Prostate gland (tissue), 2 donors: ENCODE data around the gene ARHGAP19.

Experiments used
- POLR2A ChIP-seq: fragments of 450-650 bp; IDR thresholded peaks from one replicate; pipeline ENCODE4 v1.6.1; 2016; ENCODE audit warnings: antibody characterized with exemption, mild to moderate bottlenecking
- POLR2AphosphoS5 ChIP-seq: sonication (generic); formaldehyde crosslinking; IDR thresholded peaks from one replicate; pipeline ENCODE4 v1.6.1; 2017; ENCODE audit warnings: antibody characterized with exemption
- TF ChIP-seq, protein P1 (sequence below), 4 experiments: fragments of 200-600 bp in 2 of 4; fragments of 450-650 bp in 2 of 4; sonication (generic) in 2 of 4; IDR thresholded peaks; 1 replicate in 3 of 4; 2 replicates in 1 of 4; pipeline ENCODE4 v1.5.1; 2016 to 2019; ENCODE audit warnings: antibody characterized with exemption in 4 of 4, mild to moderate bottlenecking in 2 of 4, moderate library complexity in 2 of 4

DNA sequence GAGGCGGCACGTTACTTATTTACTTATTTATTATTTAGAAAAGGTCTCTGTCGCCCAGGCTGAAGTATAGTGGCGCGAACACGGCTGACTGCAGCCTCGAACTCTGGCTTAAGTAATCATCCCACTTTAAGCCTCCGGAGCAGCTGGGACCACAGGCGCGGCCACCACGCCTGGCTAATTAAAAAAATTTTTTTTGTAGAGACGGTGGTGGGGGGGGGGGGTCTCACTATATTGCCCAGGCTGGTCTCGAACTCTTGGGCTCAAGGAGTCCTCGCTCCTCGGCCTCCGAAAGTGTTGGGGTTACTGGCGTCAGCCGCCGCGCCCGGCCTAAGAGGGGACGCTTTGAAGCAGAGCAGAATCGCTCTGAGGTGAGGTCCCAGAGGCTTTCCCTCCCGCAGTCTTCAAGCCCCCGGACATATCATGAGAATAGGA lies 42.8 kb upstream of the ARHGAP19 start:
- TF ChIP-seq, protein P1, sequence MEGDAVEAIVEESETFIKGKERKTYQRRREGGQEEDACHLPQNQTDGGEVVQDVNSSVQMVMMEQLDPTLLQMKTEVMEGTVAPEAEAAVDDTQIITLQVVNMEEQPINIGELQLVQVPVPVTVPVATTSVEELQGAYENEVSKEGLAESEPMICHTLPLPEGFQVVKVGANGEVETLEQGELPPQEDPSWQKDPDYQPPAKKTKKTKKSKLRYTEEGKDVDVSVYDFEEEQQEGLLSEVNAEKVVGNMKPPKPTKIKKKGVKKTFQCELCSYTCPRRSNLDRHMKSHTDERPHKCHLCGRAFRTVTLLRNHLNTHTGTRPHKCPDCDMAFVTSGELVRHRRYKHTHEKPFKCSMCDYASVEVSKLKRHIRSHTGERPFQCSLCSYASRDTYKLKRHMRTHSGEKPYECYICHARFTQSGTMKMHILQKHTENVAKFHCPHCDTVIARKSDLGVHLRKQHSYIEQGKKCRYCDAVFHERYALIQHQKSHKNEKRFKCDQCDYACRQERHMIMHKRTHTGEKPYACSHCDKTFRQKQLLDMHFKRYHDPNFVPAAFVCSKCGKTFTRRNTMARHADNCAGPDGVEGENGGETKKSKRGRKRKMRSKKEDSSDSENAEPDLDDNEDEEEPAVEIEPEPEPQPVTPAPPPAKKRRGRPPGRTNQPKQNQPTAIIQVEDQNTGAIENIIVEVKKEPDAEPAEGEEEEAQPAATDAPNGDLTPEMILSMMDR (IDR thresholded peaks at IDR 0.05): no peak
- no peak for TF ChIP-seq POLR2A
- TF ChIP-seq POLR2AphosphoS5: no peak
